C4-2B (cell line): ENCODE data around the gene SEC16A.

Source experiments
- CTCF ChIP-seq: fragments of 450-650 bp; conservative IDR thresholded peaks from 2 replicates; pipeline ENCODE4 v1.5.1; 2017; ENCODE audit warnings: mild to moderate bottlenecking
- ZFX ChIP-seq: fragments of 450-650 bp; IDR thresholded peaks from 2 replicates; pipeline ENCODE4 v1.6.1; 2017

- TF ChIP-seq CTCF (no peak), ZFX (no peak)
Observed at GRCh38 chr9:136403538-136403914, 79.3 kb downstream of the SEC16A start.
